Neural cell (in vitro differentiated cells): ENCODE data around the gene CD47. TPM values are rescaled to one million over a fixed set of nuclear protein-coding genes. Genes with fewer than 3 reads are reported as not detected.

Experiments used
- H2AFZ ChIP-seq: fragments of 200-600, 300-800 bp; sonication (generic), shearing (Covaris generic); 2 replicates; pipeline ENCODE4 v1.6.0; 2014; ENCODE audit warnings: low read depth, mild to moderate bottlenecking, antibody characterized with exemption, low read length, moderate library complexity
- H3F3A ChIP-seq: fragments of 200-600 bp; shearing (Covaris generic); 2 replicates; pipeline ENCODE4 v1.6.1; 2016; ENCODE audit warnings: mild to moderate bottlenecking, moderate library complexity, mixed read lengths, antibody characterized with exemption, low read length; ENCODE audit not compliant: insufficient read depth, poor library complexity, severe bottlenecking
- H3K27ac ChIP-seq: fragments of 200-600, 300-800 bp; sonication (generic), shearing (Covaris generic); 2 replicates; pipeline ENCODE4 v1.5.1; 2014; ENCODE audit warnings: mild to moderate bottlenecking, low read length, moderate library complexity
- H3K27me3 ChIP-seq: fragments of 300-800, 200-600 bp; sonication (generic), shearing (Covaris generic); 2 replicates; pipeline ENCODE4 v1.6.0; 2014; ENCODE audit warnings: mild to moderate bottlenecking, low read depth, low read length, moderate library complexity; ENCODE audit not compliant: insufficient read depth
- H3K36me3 ChIP-seq: fragments of 300-800, 200-600 bp; sonication (generic), shearing (Covaris generic); 2 replicates; pipeline ENCODE4 v1.5.1; 2014; ENCODE audit warnings: mild to moderate bottlenecking, antibody characterized with exemption, low read length, moderate library complexity; ENCODE audit not compliant: insufficient read depth
- H3K4me2 ChIP-seq: fragments of 300-800, 200-600 bp; sonication (generic), shearing (Covaris generic); 2 replicates; pipeline ENCODE4 v1.6.0; 2014; ENCODE audit warnings: mild to moderate bottlenecking, low read length
- H3K4me3 ChIP-seq: fragments of 300-800, 200-600 bp; sonication (generic), shearing (Covaris generic); 2 replicates; pipeline ENCODE4 v1.5.1; 2014; ENCODE audit warnings: mild to moderate bottlenecking, low read length, moderate library complexity
- H3K79me2 ChIP-seq: fragments of 200-600 bp; shearing (Covaris generic); replicated peaks from 2 replicates; pipeline ENCODE4 v1.6.0; 2014; ENCODE audit warnings: mild to moderate bottlenecking, low read length, moderate library complexity; ENCODE audit not compliant: insufficient read depth
- H3K9ac ChIP-seq: fragments of 300-800, 200-600 bp; sonication (generic), shearing (Covaris generic); 2 replicates; pipeline ENCODE4 v1.6.1; 2016; ENCODE audit warnings: mild to moderate bottlenecking, low read length, mixed read lengths
- H3K9me2 ChIP-seq: fragments of 200-600 bp; shearing (Covaris generic); 2 replicates; pipeline ENCODE4 v1.6.1; 2016; ENCODE audit warnings: mild to moderate bottlenecking, low read length, mixed read lengths; ENCODE audit not compliant: insufficient read depth
- H3K9me3 ChIP-seq: fragments of 200-600, 300-800 bp; sonication (generic), shearing (Covaris generic); 2 replicates; pipeline ENCODE4 v1.6.1; 2016; ENCODE audit warnings: mild to moderate bottlenecking, mixed run types, low read length, moderate library complexity, mixed read lengths
- H4K20me1 ChIP-seq: fragments of 200-600 bp; shearing (Covaris generic); 2 replicates; pipeline ENCODE4 v1.6.1; 2016; ENCODE audit warnings: mild to moderate bottlenecking, mixed run types; ENCODE audit not compliant: insufficient read depth
- EP300 ChIP-seq: fragments of 450-650 bp; conservative IDR thresholded peaks from 2 replicates; pipeline ENCODE4 v1.6.1; 2014; ENCODE audit warnings: antibody characterized with exemption, mild to moderate bottlenecking, moderate library complexity; ENCODE audit not compliant: poor library complexity, severe bottlenecking
- EZH2 ChIP-seq: fragments of 200-600, 300-800 bp; shearing (Covaris generic), sonication (generic); IDR thresholded peaks from 2 replicates; pipeline ENCODE4 v1.6.1; 2014; ENCODE audit warnings: antibody characterized with exemption, low read length, borderline replicate concordance, mild to moderate bottlenecking; ENCODE audit not compliant: insufficient read depth, poor library complexity, severe bottlenecking
- MXI1 ChIP-seq: fragments of 450-650 bp; conservative IDR thresholded peaks from 2 replicates; pipeline ENCODE4 v1.6.1; 2014; ENCODE audit warnings: antibody characterized with exemption, mild to moderate bottlenecking; ENCODE audit not compliant: poor library complexity, severe bottlenecking
- POLR2AphosphoS5 ChIP-seq: IDR thresholded peaks from 2 replicates; pipeline ENCODE4 v1.6.1; 2012
- RAD21 ChIP-seq: fragments of 450-650 bp; conservative IDR thresholded peaks from 2 replicates; pipeline ENCODE4 v1.6.1; 2014; ENCODE audit warnings: antibody characterized with exemption, mild to moderate bottlenecking, moderate library complexity
- SMC3 ChIP-seq: fragments of 450-650 bp; conservative IDR thresholded peaks from 2 replicates; pipeline ENCODE4 v1.6.1; 2014; ENCODE audit warnings: antibody characterized with exemption, mild to moderate bottlenecking, moderate library complexity; ENCODE audit not compliant: poor library complexity
- TAF1 ChIP-seq: IDR thresholded peaks from 2 replicates; pipeline ENCODE4 v1.6.1; 2012; ENCODE audit warnings: low read depth
- polyA plus RNA-seq: library from polyadenylated mRNA; depleted of rRNA; stranded (reverse); fragments of >200 nt; gene quantifications from 2 replicates; pipeline ENCODE4 v1.2.3, GENCODE V29; 2014
- TF ChIP-seq, protein P1 (sequence below): IDR thresholded peaks from 2 replicates; pipeline ENCODE4 v1.6.1; 2012; ENCODE audit warnings: borderline replicate concordance
- TF ChIP-seq, protein P2 (sequence below): fragments of 450-650 bp; IDR thresholded peaks from 2 replicates; pipeline ENCODE4 v1.5.1; 2014; ENCODE audit warnings: antibody characterized with exemption, mild to moderate bottlenecking, moderate library complexity; ENCODE audit not compliant: poor library complexity, severe bottlenecking

Gene CD47
- polyA plus RNA-seq, 1 donor from 2014 or later: 128 TPM

DNA sequence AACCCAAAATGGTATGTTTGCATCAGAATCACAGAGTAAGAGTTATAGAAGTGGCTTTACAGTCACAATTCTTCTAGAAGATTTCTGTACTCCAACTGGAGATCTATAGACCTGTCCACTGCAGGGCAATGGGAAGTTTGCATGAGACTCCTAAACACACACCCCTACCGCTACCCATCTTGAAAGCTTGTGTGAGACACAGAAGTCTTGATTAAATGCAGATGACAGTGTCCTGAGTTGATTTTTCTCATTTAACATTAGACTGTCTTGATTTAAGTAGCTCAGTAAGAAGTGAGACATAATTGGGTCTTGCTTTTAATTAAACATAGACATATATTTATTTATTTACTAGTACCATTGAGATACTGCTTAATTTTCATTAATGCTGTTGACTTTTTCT is 54.4 kb downstream of the CD47 start:
- Histone ChIP-seq H3K4me3 (no peak overlapping the region), H3K27me3 (no peaks in the 10 kb centered on the region), H3K79me2 (no peaks in the 10 kb centered on the region), H3K36me3 (no peaks in the 10 kb centered on the region), H3K9me3 (no peaks in the 10 kb centered on the region), H3K9ac (no peak overlapping the region), H3K9me2 (no peaks in the 10 kb centered on the region), H3K27ac (no peak overlapping the region), H3K4me2 (no peak overlapping the region), H2AFZ (no peak overlapping the region), H4K20me1 (no peaks in the 10 kb centered on the region), H3F3A (no peaks in the 10 kb centered on the region)
- TF ChIP-seq RAD21 (no peak), POLR2AphosphoS5 (no peak), MXI1 (no peak), SMC3 (no peak), TAF1 (no peak)
- TF ChIP-seq, protein P1, sequence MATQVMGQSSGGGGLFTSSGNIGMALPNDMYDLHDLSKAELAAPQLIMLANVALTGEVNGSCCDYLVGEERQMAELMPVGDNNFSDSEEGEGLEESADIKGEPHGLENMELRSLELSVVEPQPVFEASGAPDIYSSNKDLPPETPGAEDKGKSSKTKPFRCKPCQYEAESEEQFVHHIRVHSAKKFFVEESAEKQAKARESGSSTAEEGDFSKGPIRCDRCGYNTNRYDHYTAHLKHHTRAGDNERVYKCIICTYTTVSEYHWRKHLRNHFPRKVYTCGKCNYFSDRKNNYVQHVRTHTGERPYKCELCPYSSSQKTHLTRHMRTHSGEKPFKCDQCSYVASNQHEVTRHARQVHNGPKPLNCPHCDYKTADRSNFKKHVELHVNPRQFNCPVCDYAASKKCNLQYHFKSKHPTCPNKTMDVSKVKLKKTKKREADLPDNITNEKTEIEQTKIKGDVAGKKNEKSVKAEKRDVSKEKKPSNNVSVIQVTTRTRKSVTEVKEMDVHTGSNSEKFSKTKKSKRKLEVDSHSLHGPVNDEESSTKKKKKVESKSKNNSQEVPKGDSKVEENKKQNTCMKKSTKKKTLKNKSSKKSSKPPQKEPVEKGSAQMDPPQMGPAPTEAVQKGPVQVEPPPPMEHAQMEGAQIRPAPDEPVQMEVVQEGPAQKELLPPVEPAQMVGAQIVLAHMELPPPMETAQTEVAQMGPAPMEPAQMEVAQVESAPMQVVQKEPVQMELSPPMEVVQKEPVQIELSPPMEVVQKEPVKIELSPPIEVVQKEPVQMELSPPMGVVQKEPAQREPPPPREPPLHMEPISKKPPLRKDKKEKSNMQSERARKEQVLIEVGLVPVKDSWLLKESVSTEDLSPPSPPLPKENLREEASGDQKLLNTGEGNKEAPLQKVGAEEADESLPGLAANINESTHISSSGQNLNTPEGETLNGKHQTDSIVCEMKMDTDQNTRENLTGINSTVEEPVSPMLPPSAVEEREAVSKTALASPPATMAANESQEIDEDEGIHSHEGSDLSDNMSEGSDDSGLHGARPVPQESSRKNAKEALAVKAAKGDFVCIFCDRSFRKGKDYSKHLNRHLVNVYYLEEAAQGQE: no peak
- TF ChIP-seq, protein P2, sequence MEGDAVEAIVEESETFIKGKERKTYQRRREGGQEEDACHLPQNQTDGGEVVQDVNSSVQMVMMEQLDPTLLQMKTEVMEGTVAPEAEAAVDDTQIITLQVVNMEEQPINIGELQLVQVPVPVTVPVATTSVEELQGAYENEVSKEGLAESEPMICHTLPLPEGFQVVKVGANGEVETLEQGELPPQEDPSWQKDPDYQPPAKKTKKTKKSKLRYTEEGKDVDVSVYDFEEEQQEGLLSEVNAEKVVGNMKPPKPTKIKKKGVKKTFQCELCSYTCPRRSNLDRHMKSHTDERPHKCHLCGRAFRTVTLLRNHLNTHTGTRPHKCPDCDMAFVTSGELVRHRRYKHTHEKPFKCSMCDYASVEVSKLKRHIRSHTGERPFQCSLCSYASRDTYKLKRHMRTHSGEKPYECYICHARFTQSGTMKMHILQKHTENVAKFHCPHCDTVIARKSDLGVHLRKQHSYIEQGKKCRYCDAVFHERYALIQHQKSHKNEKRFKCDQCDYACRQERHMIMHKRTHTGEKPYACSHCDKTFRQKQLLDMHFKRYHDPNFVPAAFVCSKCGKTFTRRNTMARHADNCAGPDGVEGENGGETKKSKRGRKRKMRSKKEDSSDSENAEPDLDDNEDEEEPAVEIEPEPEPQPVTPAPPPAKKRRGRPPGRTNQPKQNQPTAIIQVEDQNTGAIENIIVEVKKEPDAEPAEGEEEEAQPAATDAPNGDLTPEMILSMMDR: no peak

DNA sequence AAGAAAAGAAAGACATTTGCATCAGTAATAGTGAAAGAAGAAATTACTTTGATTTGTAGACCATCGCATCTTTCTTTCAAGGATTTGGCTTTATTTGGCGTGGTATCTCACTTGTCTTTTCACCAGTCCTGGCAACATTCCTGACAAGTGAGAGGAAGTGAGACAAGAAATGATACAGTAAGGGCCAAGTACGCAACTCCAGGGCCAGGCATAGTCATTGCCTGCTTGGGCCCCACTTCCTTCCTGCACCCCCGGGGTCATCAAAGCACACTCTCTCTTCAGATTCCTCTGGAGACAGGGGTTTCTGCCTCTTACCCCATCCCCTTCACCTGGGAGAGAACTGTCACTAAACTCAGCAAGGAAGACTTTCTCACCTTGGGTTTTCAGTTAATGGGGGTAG is 55.1 kb downstream of the CD47 start:
- Histone ChIP-seq H2AFZ (no peak overlapping the region), H3F3A (no peaks in the 10 kb centered on the region), H3K9me2 (no peaks in the 10 kb centered on the region), H3K9me3 (no peaks in the 10 kb centered on the region), H3K79me2 (no peaks in the 10 kb centered on the region), H3K4me3 (no peak overlapping the region), H3K9ac (no peak overlapping the region), H3K36me3 (no peaks in the 10 kb centered on the region), H4K20me1 (no peaks in the 10 kb centered on the region), H3K27ac (no peak overlapping the region), H3K4me2 (no peak overlapping the region), H3K27me3 (no peaks in the 10 kb centered on the region)
- TF ChIP-seq EP300 (no peak), RAD21 (no peak), POLR2AphosphoS5 (no peak), EZH2 (no peak), SMC3 (no peak), TAF1 (no peak), MXI1 (no peak)
- TF ChIP-seq, protein P1: no peak
- TF ChIP-seq, protein P2: no peak
